T-helper 1 cell treated with Interleukin-12 subunit alpha and Interleukin-12 subunit beta and Interleukin-4 antibody, amounts not matched to agents 30 ng/mL and 1 ng/mL, for 36 hours (primary cell): ENCODE results near the gene ARV1. TPM values are rescaled to one million over a fixed set of nuclear protein-coding genes. Genes with fewer than 3 reads are reported as not detected.
"Not testable (repeated sequence)": the region's sequence is repeated elsewhere in the genome, so short reads cannot be mapped to it uniquely, and the experiment has no call there.

Source experiments
- intact Hi-C: fragments of 100-400 bp; cut with micrococcal nuclease; formaldehyde crosslinking; loops from one replicate; pipeline ENCODE4 v1.15.1; 2024
- total RNA-seq: library from RNA; stranded (reverse); gene quantifications from 2 replicates; pipeline ENCODE4 v1.2.3, GENCODE V29; 2022

ARV1 gene
- total RNA-seq, 1 donor from 2014 or later = 11.7 TPM

GRCh38 chr1:231016234-231016633, 37.3 kb downstream of the ARV1 start:
- intact Hi-C loops = no loop called here

DNA sequence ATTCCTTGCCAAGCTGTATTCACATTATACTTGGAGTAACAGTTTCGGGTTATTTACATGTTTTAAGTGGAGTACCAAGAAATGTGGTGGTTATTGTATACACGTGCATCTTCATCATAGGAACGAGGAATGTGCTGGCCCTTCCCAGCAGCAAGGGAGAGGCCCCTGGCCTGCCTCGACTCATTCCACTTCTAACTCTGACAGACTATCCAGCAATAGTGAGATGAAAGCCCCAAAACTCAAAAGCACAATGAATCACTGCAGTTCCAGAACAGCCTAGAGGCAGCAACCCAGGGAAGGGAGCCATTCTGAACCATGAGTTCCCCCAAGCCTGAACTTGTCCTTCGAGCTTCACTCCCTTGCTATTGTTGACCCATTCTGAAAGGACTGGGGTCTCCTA, 38.1 kb downstream of the ARV1 start:
- intact Hi-C loops = no loop called here

DNA sequence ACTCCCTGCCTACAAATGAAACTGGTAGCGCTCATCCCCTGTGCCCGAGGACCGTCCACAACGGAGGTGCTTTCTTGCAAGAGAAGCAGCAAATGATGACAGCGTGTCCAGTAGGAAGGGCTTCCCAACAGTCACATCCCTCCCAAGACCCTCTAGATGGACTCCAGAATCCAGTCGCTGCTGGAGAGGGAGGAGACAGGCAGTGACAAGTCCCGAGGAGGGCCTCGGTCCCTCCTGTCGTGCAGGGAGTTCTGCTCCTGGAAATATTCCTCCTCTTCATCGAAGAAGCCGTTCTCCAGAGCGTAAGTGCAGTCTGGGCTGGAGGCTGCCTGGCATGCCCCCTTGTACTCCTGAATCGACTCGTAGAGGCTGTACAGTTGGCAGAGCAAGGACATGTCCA, 40.8 kb downstream of the ARV1 start:
- intact Hi-C loops = no loop called here

GRCh38 chr1:231020139-231020601, 41.3 kb downstream of the ARV1 start:
- intact Hi-C loops = no loop called here

- intact Hi-C loops = no loop called here
Measured at GRCh38 chr1:231020816-231021215, 41.9 kb downstream of the ARV1 start.

- intact Hi-C loops = no loop called here
Measured at GRCh38 chr1:231021540-231022031, 42.7 kb downstream of the ARV1 start.

GRCh38 chr1:231022543-231022942, 43.6 kb downstream of the ARV1 start:
- intact Hi-C loops = not testable (repeated sequence)

- intact Hi-C loops = no loop called here
Measured at GRCh38 chr1:231023150-231023549, 44.3 kb downstream of the ARV1 start.

DNA sequence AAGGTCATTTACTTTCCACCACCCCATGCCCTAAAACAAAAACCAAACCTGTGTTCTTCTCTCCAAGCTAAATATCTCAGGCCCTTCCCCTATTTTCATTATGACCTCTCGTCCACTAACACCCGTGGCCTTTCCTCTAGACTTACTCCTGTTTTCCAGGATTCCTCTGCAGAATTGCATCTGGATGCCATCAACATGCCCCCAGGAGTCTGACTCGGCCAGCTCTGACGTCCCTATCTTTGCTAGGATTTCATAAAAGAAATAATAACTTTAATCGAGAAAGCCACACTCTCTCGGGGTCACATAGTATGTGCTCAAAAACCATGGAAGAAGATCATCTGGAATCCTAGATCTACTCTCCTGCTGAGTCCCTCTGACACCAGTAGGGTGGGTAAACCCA, 47.7 kb downstream of the ARV1 start:
- intact Hi-C loops = no loop called here

DNA sequence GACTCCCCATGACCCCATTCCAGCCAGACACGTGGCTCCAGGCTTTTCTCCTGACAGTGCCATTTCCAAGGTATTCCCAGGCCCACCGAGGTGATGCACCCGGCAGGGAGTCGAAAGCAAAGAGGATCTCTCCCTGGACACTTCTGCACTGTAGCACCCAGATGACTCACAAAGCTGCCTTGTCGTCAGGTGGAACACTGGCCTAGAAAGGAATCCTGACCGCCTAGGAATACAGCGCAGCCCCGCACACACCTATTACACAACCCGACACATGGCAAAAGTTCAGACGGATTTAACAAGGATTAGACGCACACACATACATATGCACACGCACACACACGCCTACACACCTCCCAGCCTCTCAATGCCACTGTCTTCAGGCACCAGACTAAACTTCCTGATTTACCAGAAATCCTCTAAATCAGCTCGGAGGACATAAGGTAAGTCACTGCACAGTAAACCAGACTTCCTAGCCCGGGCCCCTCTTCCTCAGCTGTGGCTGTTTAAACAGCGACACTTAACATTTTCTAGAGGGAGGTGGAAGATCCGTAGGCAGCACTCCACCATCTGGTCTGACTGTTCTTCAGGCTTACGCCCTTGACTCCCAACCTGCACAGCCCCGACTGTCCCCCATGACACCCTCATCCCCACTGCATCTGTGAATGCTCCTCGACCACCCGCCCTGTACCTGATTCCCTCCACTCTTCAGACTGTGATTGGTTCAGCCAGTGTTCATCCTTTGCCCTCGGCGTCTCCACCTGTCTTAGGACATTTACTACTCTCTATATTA, 48.4 kb downstream of the ARV1 start:
- intact Hi-C loops = no loop called here

- intact Hi-C loops = no loop called here
Measured at GRCh38 chr1:231027971-231028370, 49.1 kb downstream of the ARV1 start.

DNA sequence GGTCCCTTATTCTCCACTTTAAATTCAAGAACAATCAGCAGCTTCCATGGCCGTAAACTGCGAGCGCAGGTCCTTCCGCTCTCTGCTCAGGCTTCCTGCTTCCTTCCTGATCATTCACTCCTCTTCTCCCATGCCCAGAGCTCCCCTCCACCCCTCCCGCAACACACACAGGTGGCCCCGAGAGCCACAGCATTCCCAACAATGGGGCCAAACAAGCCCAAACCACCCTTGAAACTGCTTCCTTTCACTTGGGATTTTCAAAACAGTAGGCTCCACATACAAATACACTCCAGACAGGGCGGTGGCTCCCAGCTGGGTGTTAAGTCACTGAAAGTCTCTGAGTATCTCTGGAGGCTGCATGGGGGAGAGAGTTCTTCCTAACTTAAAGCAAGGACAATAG, 49.8 kb downstream of the ARV1 start:
- intact Hi-C loops = no loop called here

DNA sequence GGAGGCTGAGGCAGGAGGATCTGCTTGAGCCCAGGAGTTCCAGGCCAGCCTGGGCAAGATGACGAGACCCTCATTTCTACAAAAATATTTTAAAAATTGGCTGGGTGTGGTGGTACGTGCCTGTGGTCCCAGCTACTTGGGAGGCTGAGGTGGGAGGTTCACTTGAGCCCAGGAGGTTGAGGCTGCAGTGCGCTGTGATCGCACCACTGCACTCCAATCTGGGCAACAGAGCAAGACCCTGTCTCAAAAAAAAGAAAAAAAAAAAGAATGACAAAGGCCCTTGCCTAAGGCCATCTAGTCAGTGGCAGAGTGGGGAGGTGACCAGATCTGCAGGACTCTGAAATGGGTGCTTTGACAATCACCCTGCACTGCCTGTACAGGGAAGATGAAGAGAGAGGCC, 50.4 kb downstream of the ARV1 start:
- intact Hi-C loops = not testable (repeated sequence)

GRCh38 chr1:231029841-231030240, 50.9 kb downstream of the ARV1 start:
- intact Hi-C loops = no loop called here

- intact Hi-C loops = no loop called here
Measured at GRCh38 chr1:231032963-231033362, 54.1 kb downstream of the ARV1 start.

DNA sequence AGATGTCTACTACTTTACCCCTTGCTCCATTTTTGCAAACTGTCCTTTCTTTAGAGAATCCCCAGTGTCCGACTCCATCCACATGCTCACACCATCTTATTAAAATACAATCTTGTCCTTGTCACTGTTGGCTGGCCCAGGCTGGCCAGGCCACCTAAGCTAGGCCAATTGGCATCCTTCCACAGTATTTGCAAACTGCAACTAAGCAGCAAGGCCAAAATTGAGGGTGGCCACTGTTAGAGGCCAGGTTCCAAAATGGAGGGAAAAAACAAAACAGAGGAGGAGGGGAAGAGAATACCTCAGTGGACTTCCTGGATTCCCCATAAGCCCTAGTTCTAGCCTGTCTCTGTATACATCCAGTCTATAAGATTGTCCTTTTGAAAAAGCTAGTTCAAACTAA, 56.9 kb downstream of the ARV1 start:
- intact Hi-C loops = loop anchor here (5.0 kb wide), 2 partner anchors 177 to 492 kb away; partner anchors contain the start of gene TSNAX

- intact Hi-C loops = loop anchor here (5.0 kb wide), 2 partner anchors 176 to 491 kb away; partner anchors contain the start of gene TSNAX
Measured at GRCh38 chr1:231036416-231036815, 57.5 kb downstream of the ARV1 start.

- intact Hi-C loops = loop anchor here (2.0 to 5.0 kb wide), 5 partner anchors 174 to 567 kb away; partner anchors contain the start of genes COG2, SPRTN and TSNAX
Measured at GRCh38 chr1:231037585-231038517, 59.0 kb downstream of the ARV1 start.

DNA sequence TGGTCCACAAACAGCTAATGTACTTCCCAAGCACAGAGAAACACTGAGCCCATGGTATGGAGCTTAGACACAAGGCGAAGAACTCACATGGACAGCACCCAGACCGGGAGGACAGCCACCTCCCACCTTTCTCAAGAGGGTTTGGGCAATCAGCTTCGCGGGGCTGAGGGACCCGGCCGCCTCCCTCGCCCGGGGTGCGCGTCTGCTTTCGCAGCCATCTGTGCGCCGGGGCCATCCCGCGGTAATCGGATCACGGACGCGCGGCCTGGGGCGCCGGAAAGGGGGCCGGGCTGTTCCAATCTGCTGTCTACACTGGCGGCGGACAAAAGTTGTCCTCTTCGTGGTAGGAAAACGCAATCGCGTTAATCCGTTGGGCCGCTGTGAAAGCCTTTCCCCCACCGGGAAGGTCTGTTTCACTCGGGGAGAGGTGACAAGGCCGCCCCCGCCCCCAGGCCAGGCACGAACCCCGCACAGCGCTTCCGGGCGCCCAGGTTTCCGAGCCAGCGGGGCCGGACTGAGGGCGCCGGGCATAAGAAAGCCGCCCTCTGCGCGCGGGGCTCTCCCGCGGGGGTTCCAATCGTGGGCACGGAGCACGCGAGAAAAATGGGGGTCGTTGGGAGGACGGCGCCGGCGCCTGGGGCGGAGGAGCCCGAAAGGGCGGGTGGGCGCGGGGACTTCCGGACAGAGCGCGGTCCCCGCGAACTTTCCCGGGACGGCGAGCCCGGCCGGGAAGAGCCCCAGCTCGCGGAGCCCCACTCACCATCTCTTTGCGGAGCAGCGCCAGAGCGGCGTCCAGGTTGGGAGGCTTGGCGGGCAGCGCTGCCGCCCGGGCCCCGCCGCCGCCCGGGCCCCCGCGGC, 60.5 kb downstream of the ARV1 start:
- intact Hi-C loops = loop anchor here (1.0 to 5.0 kb wide), 10 partner anchors 60 to 565 kb away; partner anchors contain the start of genes ARV1, C1orf198, COG2 and GNPAT

DNA sequence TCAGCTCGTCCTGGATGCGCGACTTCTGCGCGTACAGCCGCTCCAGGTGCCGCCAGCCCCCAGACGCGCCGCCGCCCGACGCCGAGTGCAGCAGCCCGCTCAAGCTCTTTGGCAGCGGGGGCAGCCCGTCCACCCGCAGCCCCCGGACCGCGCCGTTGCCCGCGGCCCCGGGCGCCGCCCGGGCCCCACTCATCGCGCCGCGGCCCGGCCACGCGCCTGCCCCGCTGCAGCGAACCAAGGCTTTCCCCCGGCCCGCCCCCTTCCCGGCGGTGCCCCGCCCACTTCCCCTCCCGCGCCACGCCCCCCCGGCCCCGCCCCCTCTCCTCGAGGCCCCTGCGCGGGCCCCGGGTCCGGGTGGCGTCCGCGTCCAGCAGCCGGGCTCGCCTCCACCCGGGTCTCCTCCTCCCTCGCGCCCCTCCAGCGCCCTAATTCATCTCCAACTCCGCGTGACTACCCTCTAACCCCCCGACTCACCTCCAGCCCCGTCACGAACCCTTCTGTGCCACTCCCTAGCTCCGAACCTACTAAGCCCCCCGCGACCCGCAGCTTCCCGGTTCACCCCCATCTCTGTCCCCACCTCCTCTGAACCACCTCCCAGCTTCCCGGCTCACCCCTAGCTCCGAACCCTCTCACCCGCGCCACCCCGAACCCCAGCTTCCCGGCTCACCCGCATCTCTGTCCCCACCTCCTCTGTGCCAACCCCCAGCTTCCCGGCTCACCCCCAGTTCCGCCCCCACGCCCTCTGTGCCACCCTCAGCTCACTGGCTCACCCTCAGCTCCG, 61.3 kb downstream of the ARV1 start, which contains the start of gene FAM89A:
FAM89A (minus strand) TSS at position 236 of the 781 bp plus-strand sequence; CDS start at position 193, 43 bp downstream.
- intact Hi-C loops = loop anchor here (1.0 to 2.0 kb wide), 4 partner anchors 123 to 381 kb away; partner anchors contain the start of genes C1orf198 and GNPAT
